Activated naive CD4-positive, alpha-beta T cell treated with anti-CD3 and anti-CD28 coated beads, Interleukin-2, amount 50 U/mL, for 72 hours (primary cell): ENCODE measurements around the gene MEIS1. TPM values are rescaled to one million over a fixed set of nuclear protein-coding genes. Genes with fewer than 3 reads are reported as not detected.
"Not testable (repeated sequence)": the region's sequence is repeated elsewhere in the genome, so short reads cannot be mapped to it uniquely, and the experiment has no call there.

Experiments
- ATAC-seq, 2 donors: fragments of 150-1000 bp; cut with Tn5 transposase; 2 replicates each; pipeline ENCODE4 v1.10.0; 2021; ENCODE audit warnings: mild to moderate bottlenecking in 2 of 2, moderate library complexity in 2 of 2
- DNase-seq, 2 donors: peaks; one replicate each; pipeline ENCODE4 v3.0.0; 2021 to 2022; ENCODE audit warnings: low spot score in 2 of 2
- H3K27ac Mint-ChIP-seq, 2 donors: one replicate each; pipeline ENCODE4 v1.8.0; 2022; ENCODE audit warnings: mild to moderate bottlenecking in 2 of 2, mixed read lengths in 2 of 2
- H3K36me3 Mint-ChIP-seq, 2 donors: one replicate each; pipeline ENCODE4 v1.8.0; 2022; ENCODE audit warnings: mixed read lengths in 2 of 2
- H3K9me3 Mint-ChIP-seq, 2 donors: one replicate each; pipeline ENCODE4 v1.8.0; 2022; ENCODE audit warnings: mixed read lengths in 2 of 2
- total RNA-seq, 2 donors: library from RNA; stranded (reverse); gene quantifications; one replicate each; pipeline ENCODE4 v1.2.3, GENCODE V29; 2022

Gene MEIS1
- total RNA-seq, result not detected

DNA sequence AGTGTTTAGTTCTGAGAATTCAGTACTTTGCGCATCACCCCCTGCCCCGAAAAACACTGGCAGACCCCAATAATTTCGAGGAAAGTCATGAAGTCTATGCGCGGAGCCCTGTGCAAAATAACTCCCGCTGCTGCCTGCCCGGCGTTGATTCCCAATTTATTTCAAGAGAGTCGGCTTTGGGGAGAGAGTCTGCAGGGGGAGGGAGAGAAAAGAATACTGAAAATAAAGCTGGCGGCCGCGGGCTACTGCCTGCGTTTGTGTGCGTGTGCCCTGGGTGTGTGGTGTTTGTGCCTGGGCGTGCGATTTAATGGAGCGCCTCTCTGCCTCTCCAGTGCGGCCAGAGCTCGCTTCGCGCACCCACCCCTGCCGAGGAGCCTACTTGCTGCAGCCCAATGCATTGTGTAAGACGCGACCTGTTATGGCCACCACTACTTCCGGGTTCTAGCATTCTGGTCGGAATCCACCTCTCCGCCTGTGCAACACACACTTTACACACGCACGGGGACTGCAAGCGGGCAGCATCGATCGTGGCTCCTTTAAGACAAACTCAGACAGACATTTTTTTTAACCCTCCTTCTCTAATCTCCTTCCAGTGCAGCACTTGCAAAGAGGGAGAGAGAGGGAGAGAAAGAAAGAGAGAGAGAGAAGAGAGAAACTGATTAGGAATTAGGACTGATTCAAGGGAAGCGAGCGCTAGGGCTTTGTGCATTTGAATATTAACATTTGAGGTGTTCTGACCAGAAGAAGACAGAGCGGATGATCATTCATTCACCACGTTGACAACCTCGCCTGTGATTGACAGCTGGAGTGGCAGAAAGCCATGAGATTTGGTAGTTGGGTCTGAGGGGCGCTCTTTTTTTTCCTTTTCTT is at the start of gene MEIS1:
Gene MEIS1, plus strand, starts transcription at position 447 of the 870 bp plus-strand sequence. CDS start 732 bp downstream, outside the sequence.
- Mint-ChIP-seq H3K36me3 (peaks cover 22 to 27% of the 10 kb centered on the region in 2 donors), H3K9me3 (no peaks in the 10 kb centered on the region), H3K27ac (no peak within 1 kb of the TSS)
- no peak for DNase-seq
- ATAC-seq, result peak in 1 of 2 donors; percentile 77

DNA sequence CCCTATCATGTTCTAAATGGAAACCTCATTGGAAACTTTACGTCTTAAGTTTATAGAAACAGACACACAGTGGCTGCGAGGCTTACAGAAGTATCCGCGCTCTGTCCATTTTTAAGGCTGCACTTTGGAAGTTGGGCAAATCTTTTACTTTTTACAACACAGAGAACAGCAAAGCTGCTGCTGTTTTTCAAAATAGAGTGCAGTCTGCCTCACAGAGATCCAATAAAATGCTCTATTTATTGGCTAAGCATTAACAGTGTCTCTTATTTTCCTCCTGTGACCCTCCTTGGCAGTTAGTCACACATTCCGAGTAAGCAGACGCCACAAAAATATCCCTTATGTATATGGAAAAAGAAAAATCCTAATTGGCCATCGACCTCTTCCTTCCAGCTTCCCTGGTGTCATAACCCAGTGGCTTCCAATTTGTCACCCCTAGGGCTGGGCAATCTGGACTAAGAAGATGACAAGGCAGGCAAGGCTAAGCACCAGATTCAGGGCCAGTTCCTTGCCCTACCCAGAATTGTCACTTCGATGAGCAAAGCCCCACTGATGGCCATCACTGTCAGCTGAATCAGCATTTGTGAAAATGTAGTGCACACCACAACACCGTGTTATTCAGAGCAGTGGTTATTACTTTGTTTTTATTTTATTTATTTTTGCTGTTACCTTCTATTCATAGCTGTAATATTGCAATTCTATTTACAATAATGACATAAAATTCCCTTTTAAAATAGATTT is 47.7 kb upstream of the MEIS1 start:
- peaks cover 0 to 3% of the 10 kb centered on the region in 2 donors for H3K9me3 Mint-ChIP-seq
- ATAC-seq (no peak), DNase-seq (no peak)
- H3K27ac Mint-ChIP-seq, result no peak overlapping the region
- peaks cover 0 to 5% of the 10 kb centered on the region in 2 donors for H3K36me3 Mint-ChIP-seq

GRCh38 chr2:66389651-66390131 is 45.2 kb upstream of the MEIS1 start:
- ATAC-seq, result no peak
- H3K9me3 Mint-ChIP-seq, result peaks cover 0 to 3% of the 10 kb centered on the region in 2 donors

DNA sequence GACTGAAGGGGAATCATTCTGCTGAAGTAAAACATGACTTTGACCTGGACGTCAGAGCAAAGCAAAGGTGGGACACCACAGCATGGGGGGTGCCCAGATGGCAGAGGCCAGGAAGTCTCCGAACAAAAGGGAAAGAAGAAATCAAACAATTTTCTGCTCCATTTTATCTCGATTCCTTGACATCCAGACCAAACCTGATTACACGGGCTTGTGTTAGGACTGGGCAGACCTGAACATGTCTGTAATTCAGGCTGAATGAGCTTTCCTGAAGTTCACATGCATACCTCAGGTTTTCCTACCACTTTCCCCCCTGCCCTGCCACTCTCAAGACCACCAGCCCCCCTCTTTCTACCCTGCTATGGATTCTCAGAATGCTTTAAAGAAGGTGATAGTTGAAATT is 44.8 kb upstream of the MEIS1 start:
- ATAC-seq (no peak), DNase-seq (no peak)
- Mint-ChIP-seq H3K36me3 (peaks cover 0 to 5% of the 10 kb centered on the region in 2 donors), H3K27ac (no peak overlapping the region), H3K9me3 (peaks cover 0 to 3% of the 10 kb centered on the region in 2 donors)

More at GRCh38 chr2:66389651-66390131, 45.2 kb upstream of the MEIS1 start:
- H3K27ac Mint-ChIP-seq, result no peak overlapping the region
- peaks cover 0 to 5% of the 10 kb centered on the region in 2 donors for H3K36me3 Mint-ChIP-seq
- DNase-seq, result no peak

- H3K36me3 Mint-ChIP-seq, result peaks cover 0 to 5% of the 10 kb centered on the region in 2 donors
- no peak overlapping the region for H3K27ac Mint-ChIP-seq
- DNase-seq (no peak), ATAC-seq (no peak)
- H3K9me3 Mint-ChIP-seq, result peaks cover 0 to 3% of the 10 kb centered on the region in 2 donors
Observed at GRCh38 chr2:66390811-66391210, 44.1 kb upstream of the MEIS1 start.

DNA sequence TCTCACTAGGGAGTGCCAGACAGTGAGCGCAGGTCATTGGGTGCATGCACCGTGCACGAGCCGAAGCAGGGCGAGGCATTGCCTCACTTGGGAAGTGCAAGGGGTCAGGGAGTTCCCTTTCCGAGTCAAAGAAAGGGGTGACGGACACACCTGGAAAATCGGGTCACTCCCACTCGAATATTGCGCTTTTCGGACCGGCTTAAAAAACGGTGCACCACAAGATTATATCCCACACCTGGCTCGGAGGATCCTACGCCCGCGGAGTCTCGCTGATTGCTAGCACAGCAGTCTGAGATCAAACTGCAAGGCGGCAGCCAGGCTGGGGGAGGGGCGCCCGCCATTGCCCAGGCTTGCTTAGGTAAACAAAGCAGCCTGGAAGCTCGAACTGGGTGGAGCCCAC is 43.7 kb upstream of the MEIS1 start:
- DNase-seq, ATAC-seq, H3K36me3 Mint-ChIP-seq, H3K27ac Mint-ChIP-seq, H3K9me3 Mint-ChIP-seq: not testable (repeated sequence)

- ATAC-seq (no peak), DNase-seq (no peak)
- Mint-ChIP-seq H3K9me3 (peaks cover 3 to 4% of the 10 kb centered on the region in 2 donors), H3K27ac (no peak overlapping the region), H3K36me3 (no peaks in the 10 kb centered on the region)
Observed at GRCh38 chr2:66405473-66405872, 29.5 kb upstream of the MEIS1 start.

DNA sequence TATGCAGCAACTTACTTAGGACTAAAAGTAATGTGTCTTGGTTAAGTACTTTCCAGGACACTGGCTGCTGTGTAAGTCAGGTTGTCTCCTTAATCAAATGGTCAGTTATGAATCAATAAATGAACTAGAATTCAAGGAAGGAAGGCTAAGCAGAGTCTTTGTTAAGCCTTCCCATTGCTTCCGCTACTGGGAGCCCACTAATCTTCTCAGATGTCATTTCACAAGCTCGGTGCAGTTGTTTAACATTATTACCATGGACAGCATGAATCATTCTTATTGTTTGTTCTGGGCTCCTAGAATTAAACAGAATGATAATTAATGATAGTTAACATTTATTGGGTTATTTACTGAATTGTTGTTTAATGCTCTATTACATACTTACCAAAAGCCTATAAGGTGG is 26.0 kb upstream of the MEIS1 start:
- DNase-seq (no peak), ATAC-seq (no peak)
- H3K9me3 Mint-ChIP-seq, result peaks cover 3 to 4% of the 10 kb centered on the region in 2 donors
- no peaks in the 10 kb centered on the region for H3K36me3 Mint-ChIP-seq
- H3K27ac Mint-ChIP-seq, result no peak overlapping the region

GRCh38 chr2:66412874-66413273 is 22.1 kb upstream of the MEIS1 start:
- no peak overlapping the region for H3K27ac Mint-ChIP-seq
- ATAC-seq, result no peak

DNA sequence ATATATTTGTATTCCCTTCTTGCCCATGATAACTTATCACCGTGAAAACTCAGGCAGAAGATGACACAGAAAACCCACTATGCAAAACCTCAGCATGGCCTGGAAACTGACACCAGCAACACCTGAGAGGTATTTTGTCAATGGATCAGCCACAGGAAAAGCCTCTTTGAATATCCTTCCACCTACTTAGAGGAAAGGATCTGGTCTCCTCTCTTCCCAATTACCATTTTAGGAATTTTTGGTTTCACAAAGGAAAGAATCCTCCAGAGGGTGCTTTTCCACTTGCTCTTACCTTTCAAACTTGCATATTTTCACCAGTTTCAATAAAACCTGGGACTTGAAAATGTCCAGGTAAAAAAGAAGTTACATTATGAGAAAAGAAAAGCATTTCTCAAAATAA is 20.0 kb upstream of the MEIS1 start:
- Mint-ChIP-seq H3K36me3 (no peaks in the 10 kb centered on the region), H3K27ac (no peak overlapping the region), H3K9me3 (peaks cover 0 to 4% of the 10 kb centered on the region in 2 donors)
- DNase-seq (no peak), ATAC-seq (no peak)

More at GRCh38 chr2:66412874-66413273, 22.1 kb upstream of the MEIS1 start:
- no peak for DNase-seq
- H3K9me3 Mint-ChIP-seq, result peaks cover 0 to 4% of the 10 kb centered on the region in 2 donors
- H3K36me3 Mint-ChIP-seq, result no peaks in the 10 kb centered on the region

GRCh38 chr2:66418381-66418780 is 16.5 kb upstream of the MEIS1 start:
- Mint-ChIP-seq H3K36me3 (no peaks in the 10 kb centered on the region), H3K9me3 (peaks cover 0 to 10% of the 10 kb centered on the region in 2 donors), H3K27ac (no peak overlapping the region)
- ATAC-seq, result no peak
- no peak for DNase-seq

DNA sequence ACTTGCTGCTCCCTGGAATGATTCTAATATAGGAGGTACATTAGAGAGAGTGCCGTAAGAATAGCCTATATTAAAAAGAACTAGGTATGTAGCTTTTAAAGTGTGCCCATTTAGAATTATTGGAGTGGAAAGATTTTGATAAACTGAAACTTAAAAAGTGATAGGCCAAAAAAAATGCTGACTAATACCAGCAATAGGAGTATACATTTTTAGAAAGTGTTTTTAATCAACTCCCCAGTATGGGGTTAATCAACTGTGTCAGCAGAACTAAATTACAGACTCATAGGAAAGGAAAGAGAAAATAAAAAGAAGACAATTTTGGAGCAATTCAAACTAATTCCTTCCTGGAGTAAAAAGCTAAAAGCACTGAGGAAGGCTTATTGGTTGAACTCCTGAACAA is 13.3 kb upstream of the MEIS1 start:
- H3K27ac Mint-ChIP-seq, result no peak overlapping the region
- peaks cover 0 to 11% of the 10 kb centered on the region in 2 donors for H3K36me3 Mint-ChIP-seq
- H3K9me3 Mint-ChIP-seq, result peaks cover 0 to 10% of the 10 kb centered on the region in 2 donors
- ATAC-seq (no peak), DNase-seq (no peak)

GRCh38 chr2:66423391-66424124 is 11.4 kb upstream of the MEIS1 start:
- DNase-seq (no peak), ATAC-seq (no peak)
- Mint-ChIP-seq H3K9me3 (peaks cover 0 to 6% of the 10 kb centered on the region in 2 donors), H3K36me3 (peaks cover 0 to 11% of the 10 kb centered on the region in 2 donors), H3K27ac (no peak overlapping the region)

DNA sequence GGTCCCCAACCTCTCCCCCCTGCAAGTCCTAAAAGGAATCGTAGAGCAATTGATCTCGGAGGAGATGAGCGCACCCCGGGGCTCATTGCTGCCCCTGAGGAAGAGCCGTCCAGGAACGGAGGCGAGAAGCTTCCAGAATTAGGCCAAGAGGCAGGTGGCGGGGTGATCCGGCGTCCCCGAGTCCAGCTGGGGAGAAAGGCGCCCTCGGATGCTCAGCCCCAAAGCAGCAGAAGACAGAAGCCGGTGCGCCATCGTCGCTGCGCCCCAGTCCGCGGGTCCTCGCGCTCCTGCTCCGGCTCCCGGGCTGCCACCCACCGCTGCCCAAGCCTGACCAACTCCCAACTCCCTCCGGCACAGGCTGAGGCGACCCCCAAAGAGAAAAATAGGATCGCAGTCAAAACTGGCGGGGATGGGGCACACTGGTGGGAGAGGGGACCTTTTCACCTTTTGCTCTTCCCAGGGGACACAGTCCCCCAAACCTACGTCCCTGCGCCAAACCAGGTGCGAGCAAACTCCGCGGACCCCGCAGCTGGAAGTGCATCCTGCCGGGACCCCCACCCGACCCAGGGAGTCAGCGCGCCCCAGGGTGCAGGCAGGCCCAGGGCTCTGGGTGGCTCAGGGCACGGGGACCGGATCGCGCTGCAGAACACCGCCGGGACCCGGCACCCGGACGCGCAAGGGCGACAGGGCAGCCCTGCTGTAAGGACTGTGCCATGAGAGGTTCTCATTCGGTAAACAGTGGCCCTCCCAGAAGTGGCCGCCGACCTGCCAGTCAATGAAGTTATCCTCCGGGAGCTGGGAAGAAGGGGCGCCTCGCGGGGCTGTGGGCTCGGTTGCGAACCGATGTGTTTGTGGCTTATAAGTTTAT is 8.4 kb upstream of the MEIS1 start:
- Mint-ChIP-seq H3K9me3 (no peaks in the 10 kb centered on the region), H3K27ac (no peak overlapping the region), H3K36me3 (peaks cover 0 to 17% of the 10 kb centered on the region in 2 donors)
- ATAC-seq (no peak), DNase-seq (no peak)

- H3K9me3 Mint-ChIP-seq, result no peaks in the 10 kb centered on the region
- ATAC-seq (no peak), DNase-seq (no peak)
- no peak overlapping the region for H3K27ac Mint-ChIP-seq
- peaks cover 0 to 17% of the 10 kb centered on the region in 2 donors for H3K36me3 Mint-ChIP-seq
Observed at GRCh38 chr2:66427300-66427699, 7.6 kb upstream of the MEIS1 start.
